Ramos (cell line): ENCODE data around the gene PALS1.
"Not testable (repeated sequence)": the region's sequence is repeated elsewhere in the genome, so short reads cannot be mapped to it uniquely, and the experiment has no call there.

ENCODE experiments used
- in situ Hi-C: fragments of 300-500 bp; cut with MboI; formaldehyde crosslinking; loops from one replicate; pipeline ENCODE4 v1.14.3; 2022; ENCODE audit warnings: low sequenced_read_pairs; ENCODE audit not compliant: unreplicated experiment

The PALS1 gene

DNA sequence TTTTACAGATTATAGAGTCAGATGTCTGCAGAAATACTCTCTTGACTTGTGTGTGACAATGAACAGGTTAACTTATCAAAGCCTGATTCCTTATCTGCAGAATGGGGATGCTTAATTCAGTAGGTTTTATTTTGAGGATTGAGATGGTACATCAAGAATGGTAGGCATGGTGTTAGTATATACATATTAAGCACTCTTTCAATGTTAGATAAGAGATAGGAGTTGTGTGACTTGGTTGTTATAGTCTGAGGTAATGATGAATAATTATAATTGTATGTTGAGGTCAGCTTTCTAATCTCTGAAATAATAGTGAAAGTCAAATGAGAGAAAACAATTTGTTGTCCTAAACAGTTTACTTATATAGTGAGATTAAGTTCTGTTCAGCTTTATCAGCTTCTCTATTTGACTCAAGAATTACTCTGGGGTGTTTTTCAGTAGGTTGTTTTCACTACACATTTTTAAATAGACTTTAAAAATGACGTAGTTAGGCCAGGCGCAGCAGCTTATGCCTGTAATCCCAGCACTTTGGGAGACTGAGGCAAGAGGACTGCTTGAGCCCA lies 11.9 kb downstream of the PALS1 start:
- in situ Hi-C loops, result no loop called here

DNA sequence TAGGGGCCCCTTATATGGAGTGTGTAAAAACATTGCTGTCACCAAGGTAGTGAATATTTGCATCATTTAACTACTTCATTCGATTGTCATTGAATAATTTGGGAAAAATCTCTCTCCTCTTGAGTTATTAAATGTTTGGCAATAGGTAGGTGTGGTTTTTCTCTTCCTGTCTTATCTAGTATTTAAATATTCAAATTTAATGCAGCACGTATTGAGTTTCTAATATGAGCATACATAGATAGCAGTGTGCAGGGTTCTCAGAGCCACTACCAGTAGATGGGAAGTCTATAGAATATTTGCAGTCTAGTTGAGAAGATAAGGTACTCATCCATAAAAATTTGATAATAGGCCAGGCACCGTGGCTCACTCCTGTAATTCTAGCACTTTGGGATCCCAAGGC lies 16.7 kb downstream of the PALS1 start:
- in situ Hi-C loops, result no loop called here

DNA sequence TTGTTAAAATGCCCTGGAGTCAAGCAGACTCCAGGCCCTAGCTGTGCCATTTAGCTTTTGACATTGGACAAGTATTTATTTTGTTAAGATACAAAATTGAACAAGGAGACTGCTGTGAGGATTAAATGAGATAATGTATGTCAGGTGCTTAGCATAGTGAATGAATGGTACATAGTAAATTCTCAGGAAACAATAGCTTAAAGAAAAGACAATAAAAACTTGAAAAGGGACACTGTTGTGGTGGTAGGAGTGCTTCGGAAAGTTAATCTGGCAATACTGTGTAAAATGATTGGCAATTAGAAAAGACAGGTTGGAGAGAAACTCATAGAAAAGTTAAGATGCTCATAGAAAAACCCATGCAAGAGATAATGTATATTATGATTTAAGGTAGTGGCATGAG lies 19.7 kb downstream of the PALS1 start:
- in situ Hi-C loops, result no loop called here

DNA sequence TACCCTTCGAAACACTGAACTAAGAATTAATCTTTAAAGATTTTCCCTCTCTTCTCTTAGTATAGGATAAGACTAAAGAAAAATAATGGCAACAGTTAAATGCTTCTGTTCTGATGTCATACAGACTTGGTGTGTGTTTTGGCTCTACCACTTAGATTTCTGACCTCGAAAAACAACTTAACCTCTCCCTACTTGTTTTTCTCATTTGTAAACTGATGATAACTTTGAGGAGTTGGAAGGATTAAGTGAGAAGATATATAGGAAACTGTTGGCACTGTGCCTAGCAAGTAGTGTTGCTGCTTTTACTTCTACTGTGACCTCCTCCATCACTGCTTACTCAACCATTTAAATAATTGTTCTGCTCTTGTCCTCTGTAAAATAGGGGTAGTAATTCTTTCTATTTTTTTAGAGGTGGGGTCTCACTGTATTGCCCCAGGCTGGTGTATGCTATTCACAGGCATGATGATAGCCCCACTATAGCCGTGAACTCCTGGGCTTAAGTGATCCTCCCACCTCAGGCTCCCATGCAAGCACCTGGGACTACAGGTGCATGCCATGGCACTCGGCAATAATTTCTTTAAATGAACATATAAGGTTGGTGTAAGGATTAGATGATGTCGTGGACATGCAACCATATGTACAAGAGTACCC lies 22.4 kb downstream of the PALS1 start:
- in situ Hi-C loops, result no loop called here

DNA sequence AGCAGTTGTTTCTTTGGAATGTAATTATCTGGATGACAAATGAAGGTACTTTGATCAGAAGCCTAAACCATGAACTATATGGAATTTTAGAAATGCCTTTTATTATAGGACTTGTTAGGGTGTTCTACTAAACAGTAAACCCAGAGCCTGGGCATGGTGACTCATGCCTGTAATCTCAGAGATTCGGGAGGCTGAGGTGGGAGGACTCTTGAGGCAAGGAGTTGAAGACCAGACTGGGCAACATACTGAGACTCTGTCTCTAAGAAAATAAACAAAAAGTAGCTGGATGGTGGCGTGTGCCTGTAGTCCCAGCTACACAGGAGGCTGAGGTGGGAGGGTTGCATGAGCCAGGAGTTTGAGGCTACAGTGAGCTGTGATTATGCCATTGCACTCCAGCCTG lies 23.9 kb downstream of the PALS1 start:
- in situ Hi-C loops, result no loop called here

DNA sequence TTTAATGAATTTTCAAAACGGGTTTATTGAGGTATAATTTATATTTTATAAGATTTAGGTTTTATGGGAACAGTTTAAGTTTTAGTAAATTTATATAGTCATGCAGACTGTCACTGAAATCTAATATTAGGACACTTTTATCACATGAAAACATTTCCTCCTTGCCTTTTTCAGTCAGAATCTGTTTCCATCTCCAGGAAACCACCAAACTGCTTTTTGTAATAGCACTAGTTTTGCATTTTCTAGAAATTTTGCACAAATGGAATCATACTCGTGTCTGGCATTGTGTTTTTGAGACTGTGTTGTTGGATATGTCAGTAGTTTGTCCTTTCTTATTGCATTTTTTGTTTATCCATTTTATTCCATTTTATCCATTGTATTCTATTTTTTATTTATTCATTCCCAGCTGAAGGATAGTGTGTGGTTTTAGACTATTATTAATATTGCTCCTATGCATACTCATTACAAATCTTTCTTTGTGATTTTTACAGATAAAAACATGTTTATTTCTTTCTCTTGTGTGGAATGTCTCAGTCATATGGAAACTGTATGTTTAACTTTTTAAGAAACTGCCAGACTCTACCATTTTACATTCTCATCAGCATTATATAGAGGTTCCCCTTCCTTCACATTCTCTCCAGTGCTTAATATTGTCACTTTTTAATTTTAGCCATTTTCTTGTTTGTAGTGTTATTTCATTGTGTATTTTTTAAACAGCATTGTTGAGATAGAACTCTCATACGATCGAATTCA lies 26.5 kb downstream of the PALS1 start:
- in situ Hi-C loops, result no loop called here

DNA sequence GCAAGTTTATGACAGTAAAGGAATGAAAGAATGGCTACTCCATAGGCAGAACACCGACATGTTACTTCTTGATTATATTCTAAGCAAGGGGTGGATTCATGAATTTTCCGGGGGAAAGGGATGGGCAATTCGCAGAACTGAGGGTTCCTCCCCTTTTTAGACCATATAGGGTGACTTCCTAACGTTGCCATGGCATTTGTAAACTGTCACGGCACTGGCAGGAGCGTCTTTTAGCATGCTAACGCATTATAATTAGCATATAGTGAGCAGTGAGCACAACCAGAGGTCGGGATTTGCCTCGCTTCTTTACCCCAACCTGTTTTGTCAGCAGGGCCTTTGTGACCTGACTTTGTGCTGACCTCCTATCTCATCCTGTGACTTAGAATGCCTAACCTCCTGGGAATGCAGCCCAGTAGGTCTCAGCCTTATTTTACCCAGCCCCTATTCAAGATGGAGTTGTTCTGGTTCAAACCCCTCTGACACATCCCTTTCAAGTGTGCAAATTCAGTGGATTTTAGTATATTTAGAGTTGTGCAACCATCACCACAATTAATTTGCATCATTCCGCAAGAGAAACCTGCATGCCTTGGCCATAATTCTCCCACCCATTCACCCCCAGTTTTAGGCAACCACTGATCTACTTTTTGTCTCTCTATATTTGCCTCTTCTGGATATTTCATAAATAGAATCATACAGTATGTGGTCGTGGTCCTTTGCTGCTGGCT lies 27.4 kb downstream of the PALS1 start:
- in situ Hi-C loops, result no loop called here

DNA sequence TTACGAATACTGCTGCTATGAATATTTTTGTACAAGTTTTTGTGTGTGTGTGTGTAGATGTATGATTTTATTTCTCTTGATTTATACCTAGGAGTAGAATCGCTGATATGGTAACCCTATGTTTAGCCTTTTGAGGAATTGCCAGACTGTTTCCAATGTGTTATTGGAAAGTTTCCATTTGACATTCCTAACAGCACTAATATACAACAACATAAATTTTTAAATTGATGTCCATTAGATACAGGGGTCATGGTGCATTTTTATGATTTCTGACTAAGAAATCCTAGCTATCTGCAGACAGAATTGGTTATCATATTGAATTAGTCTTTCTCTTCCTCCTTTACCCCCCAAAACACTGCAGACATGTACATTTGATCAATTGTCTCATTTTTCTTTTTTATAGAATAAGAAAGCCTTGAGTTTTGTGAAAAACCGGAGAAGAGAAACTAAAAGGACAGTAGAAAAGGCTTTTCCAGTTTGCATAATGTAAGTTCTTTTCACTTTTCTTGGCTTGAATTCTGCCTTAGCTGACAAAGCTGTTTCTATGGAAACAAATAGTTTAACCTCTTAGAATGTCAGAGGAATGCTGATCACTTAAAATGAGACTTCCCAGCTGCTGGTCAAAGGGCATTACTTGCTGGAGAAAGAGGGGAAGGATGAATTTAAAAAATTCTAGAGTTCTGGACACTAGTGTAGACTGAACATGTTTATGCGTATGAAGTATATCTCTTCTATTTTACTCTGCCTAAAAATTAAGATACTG lies 28.2 kb downstream of the PALS1 start:
- in situ Hi-C loops, result no loop called here

DNA sequence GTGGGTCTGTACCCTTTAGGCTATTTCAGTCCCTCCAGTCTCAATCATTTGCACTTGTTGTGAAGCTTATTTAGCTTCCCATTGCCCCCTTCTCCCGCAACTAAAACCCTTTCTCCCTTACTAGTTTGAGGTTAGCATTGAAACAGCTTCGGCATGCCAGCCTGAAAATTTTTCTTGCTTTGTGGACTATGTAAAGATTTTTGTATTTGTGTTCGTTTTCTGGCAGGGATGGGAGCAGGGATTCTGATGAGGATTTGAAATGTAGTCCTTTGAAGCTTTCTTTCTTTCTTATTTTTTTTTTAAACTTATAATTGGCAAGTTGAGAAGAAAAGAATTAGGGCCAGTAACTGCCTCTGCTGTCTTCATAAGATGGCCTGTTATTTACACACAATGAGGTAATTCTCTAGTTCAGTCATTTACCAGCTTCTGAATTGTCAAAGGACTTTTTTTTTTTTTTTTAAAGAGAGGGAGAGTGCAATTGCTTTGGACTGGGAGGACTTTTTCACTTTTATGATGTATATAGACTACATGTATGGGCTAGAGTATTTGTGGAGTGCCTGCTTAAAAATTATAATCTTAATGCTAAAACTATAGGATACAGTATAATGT lies 29.0 kb downstream of the PALS1 start:
- in situ Hi-C loops, result no loop called here

DNA sequence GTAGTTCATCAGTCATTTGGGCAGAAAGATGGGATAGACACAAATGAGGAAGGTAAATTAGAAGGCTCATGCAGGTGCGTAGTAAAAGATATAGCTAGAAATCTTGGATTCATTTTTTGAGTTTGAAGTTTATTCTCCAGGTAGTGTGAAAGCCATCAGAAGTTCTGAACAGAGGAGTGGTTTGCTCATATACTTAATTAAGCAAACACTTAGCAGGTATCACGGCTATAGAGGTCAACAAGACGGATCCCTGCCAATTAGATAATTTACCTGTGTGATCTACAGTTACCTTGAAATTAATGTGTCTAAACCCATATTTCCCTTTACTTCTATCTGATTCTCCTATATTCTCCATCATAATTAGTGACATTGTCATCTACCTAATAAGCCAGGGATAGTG lies 29.7 kb downstream of the PALS1 start:
- in situ Hi-C loops, result no loop called here

DNA sequence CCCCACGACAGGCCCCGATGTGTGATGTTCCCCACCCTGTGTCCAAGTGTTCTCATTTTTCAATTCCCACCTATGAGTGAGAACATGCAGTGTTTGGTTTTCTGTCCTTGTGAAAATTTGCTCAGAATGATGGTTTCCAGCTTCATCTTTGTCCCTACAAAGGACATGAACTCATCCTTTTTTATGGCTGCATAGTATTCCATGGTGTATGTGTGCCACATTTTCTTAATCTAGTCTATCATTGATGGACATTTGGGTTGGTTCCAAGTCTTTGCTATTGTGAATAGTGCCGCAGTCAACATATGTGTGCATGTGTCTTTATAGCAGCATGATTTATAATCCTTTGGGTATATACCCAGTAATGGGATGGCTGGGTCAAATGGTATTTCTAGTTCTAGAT lies 32.0 kb downstream of the PALS1 start:
- in situ Hi-C loops, result not testable (repeated sequence)

DNA sequence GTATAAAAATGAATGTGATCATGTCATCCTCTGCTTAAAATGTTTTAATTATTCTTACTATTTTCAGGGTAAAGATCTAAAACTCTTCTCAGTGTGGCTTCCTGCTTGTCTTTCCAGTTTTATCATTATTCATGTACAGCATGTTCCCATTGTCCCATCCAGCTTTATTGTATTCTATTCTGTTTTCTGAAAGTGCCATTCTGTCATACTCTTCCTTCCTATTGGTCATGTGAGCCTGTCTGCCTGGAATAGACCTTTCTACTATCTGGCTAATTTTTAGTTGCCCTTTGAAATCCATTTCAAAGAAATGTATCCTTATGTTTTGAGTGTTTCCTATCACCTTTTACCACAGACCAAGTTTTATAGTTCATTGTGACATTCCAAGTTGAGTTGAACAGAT lies 34.9 kb downstream of the PALS1 start:
- in situ Hi-C loops, result no loop called here

DNA sequence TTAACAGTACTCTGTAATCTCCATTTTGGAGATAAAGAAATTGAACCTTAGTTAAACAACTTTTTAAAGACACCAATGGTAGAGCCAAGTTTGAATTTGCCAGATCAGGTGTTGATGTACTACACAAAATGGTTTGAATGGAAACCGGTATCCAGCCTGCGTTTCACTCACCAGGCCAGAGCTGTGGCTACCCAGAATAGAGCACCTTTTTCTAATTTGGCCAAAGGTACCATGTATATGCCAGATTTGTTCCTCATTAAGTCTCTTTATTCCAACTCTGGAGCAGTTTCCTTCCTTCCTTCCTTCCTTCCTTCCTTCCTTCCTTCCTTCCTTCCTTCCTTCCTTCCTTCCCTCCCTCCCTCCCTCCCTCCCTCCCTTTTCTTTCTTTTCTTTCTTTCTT lies 39.3 kb downstream of the PALS1 start:
- in situ Hi-C loops, result loop anchor here (10.0 kb wide), 1 partner anchor 116 kb away; no protein-coding TSS in a partner anchor

DNA sequence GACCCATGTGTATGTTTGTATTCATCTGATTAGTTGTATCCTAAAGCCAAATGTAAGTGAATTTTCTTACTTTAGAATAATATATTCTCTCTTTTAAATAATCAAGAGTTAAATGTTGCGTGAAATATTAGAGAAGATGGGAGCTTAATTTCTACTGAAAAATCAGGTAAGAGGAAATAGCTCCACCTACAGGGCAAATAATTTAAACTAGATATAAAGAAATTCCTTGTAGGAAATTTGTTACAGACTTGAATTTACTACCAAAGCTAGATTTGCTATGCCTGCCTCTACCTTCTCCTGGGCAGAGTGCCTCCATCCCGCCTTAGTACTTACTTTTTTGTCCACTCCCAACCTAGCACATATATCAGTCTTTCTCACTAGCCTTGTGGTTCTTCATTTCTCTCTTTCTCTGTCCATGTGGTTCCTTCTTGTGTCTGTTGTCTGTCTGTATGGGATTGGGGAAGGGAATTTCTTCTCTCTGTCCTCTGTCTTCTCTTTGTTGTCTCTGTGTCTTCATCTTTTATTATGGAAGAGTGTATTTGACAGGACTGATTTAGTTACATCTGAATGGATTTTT lies 44.7 kb downstream of the PALS1 start:
- in situ Hi-C loops, result loop anchor here (10.0 kb wide), 1 partner anchor 121 kb away; no protein-coding TSS in a partner anchor
